ENCODE measurements around the gene UGT1A4.

DNA sequence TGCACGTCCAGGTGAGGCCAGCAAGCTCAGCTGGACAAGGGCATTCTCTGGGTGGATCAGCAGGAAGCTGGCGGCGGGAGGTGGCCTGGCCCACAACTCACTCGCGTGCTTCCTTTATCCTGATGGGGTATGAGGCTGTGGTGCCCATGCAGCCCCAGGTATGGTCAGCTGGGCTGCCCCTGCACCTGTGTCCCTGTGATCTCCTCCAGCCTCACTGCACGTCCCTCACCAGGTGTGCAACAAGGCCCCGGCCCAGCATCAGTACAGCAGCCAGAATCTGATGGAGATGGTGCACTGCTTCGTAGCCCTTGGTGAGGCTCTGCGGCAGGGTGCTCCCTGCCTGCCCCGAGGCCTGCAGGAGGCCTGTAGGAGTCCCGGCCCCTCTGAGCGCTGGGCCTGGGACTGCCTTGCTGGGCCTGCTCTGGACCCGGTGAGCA, 77.2 kb downstream of the UGT1A4 start:
- TF ChIP-seq CTCF (IDR thresholded peaks at IDR 0.05; ENCODE audit: low read depth, low read length, poor library complexity, severe bottlenecking) (no peak), EZH2phosphoT487 (IDR thresholded peaks at IDR 0.05; ENCODE audit: borderline replicate concordance, low read length) (no peak)
